IMR-90 (cell line): ENCODE results near the gene MET. TPM values are rescaled to one million over a fixed set of nuclear protein-coding genes. Genes with fewer than 3 reads are reported as not detected.

Experiments
- ATAC-seq: fragments of 200-7000 bp; cut with Tn5 transposase; 2 replicates; pipeline ENCODE4 v1.9.1; 2020; ENCODE audit warnings: low read depth, mild to moderate bottlenecking, moderate library complexity
- BruUV-seq: library from RNA; stranded (reverse); fragments of 400-500 nt; replicated peaks from 2 replicates; lab custom pipeline; 2021; lab: Mats Ljungman, UMichigan
- CTCF ChIA-PET: fragments of 300-600 bp; formaldehyde crosslinking; extraction: SDS; loops from one replicate; lab custom pipeline; 2021; ENCODE audit warnings: antibody characterized with exemption; lab: Yijun Ruan, JAX
- POLR2A ChIA-PET: fragments of 300-600 bp; sonication (Branson Sonifier 250); formaldehyde crosslinking; loops from one replicate; lab custom pipeline; 2022; ENCODE audit warnings: antibody characterized with exemption; ENCODE audit not compliant: unreplicated experiment; lab: Charles Lee
- DNase-seq: peaks from one replicate; pipeline ENCODE4 v3.0.0; 2013
- H2AFZ ChIP-seq: replicated peaks from 2 replicates; pipeline ENCODE3; 2013; ENCODE audit warnings: low read length, mild to moderate bottlenecking; ENCODE audit not compliant: poor library complexity
- H2AK5ac ChIP-seq: 2 replicates; pipeline ENCODE4 v1.6.1; 2013; ENCODE audit warnings: low read depth, low read length, inconsistent platforms
- H2AK9ac ChIP-seq: replicated peaks from 2 replicates; pipeline ENCODE3; 2013; ENCODE audit warnings: mild to moderate bottlenecking, low read depth, low read length, moderate library complexity; ENCODE audit not compliant: poor library complexity
- H2BK120ac ChIP-seq: 2 replicates; pipeline ENCODE4 v1.6.1; 2013; ENCODE audit warnings: low read depth, low read length, inconsistent platforms
- H2BK15ac ChIP-seq: 3 replicates; pipeline ENCODE4 v1.6.1; 2013; ENCODE audit warnings: low read depth, low read length, inconsistent platforms
- H2BK20ac ChIP-seq: 2 replicates; pipeline ENCODE4 v1.6.1; 2013; ENCODE audit warnings: low read depth, mild to moderate bottlenecking, inconsistent platforms, low read length, moderate library complexity
- H2BK5ac ChIP-seq: 2 replicates; pipeline ENCODE4 v1.6.1; 2013; ENCODE audit warnings: mild to moderate bottlenecking, low read depth, low read length, inconsistent platforms; ENCODE audit not compliant: poor library complexity, severe bottlenecking
- H3K14ac ChIP-seq: replicated peaks from 2 replicates; pipeline ENCODE4 v1.6.1; 2013; ENCODE audit warnings: low read depth, low read length, inconsistent platforms
- H3K18ac ChIP-seq: 2 replicates; pipeline ENCODE4 v1.6.1; 2013; ENCODE audit warnings: low read depth, low read length, control low read depth
- H3K23ac ChIP-seq: 2 replicates; pipeline ENCODE4 v1.6.1; 2013; ENCODE audit warnings: low read depth, low read length, inconsistent platforms
- H3K27ac ChIP-seq: 2 replicates; pipeline ENCODE4 v1.5.1; 2013; ENCODE audit warnings: mild to moderate bottlenecking, control low read depth, low read length; ENCODE audit not compliant: insufficient read depth
- H3K27me3 ChIP-seq: 2 replicates; pipeline ENCODE4 v1.6.1; 2013; ENCODE audit warnings: low read length; ENCODE audit not compliant: control insufficient read depth, insufficient read depth
- H3K36me3 ChIP-seq: 2 replicates; pipeline ENCODE4 v1.6.1; 2013; ENCODE audit warnings: low read length, mixed read lengths; ENCODE audit not compliant: control insufficient read depth, insufficient read depth
- H3K4ac ChIP-seq: 2 replicates; pipeline ENCODE4 v1.6.1; 2013; ENCODE audit warnings: low read depth, low read length, inconsistent platforms
- H3K4me1 ChIP-seq: 2 replicates; pipeline ENCODE4 v1.6.1; 2013; ENCODE audit warnings: low read length, mixed read lengths; ENCODE audit not compliant: control insufficient read depth, insufficient read depth
- H3K4me2 ChIP-seq: 2 replicates; pipeline ENCODE4 v1.6.1; 2013; ENCODE audit warnings: low read depth, mild to moderate bottlenecking, control low read depth, low read length, moderate library complexity
- H3K4me3 ChIP-seq: 2 replicates; pipeline ENCODE4 v1.5.1; 2013; ENCODE audit warnings: low read depth, mild to moderate bottlenecking, control low read depth, low read length, moderate library complexity; ENCODE audit not compliant: insufficient read depth
- H3K56ac ChIP-seq: 2 replicates; pipeline ENCODE4 v1.6.1; 2013; ENCODE audit warnings: low read length, inconsistent platforms; ENCODE audit not compliant: insufficient read depth; ENCODE audit errors: extremely low read depth
- H3K79me1 ChIP-seq, 2 experiments: 2 replicates each; pipeline ENCODE4 v1.6.1; 2013; ENCODE audit warnings: low read length in 2 of 2, inconsistent platforms in 1 of 2, low read depth in 1 of 2
- H3K9ac ChIP-seq: 2 replicates; pipeline ENCODE4 v1.6.1; 2013; ENCODE audit warnings: low read depth, low read length, control low read depth
- H3K9me1 ChIP-seq: 2 replicates; pipeline ENCODE4 v1.6.1; 2013; ENCODE audit warnings: low read length, inconsistent platforms; ENCODE audit not compliant: insufficient read depth
- H3K9me3 ChIP-seq: 2 replicates; pipeline ENCODE4 v1.6.1; 2013; ENCODE audit warnings: low read length; ENCODE audit not compliant: control insufficient read depth, insufficient read depth
- H4K20me1 ChIP-seq: 2 replicates; pipeline ENCODE4 v1.6.1; 2013; ENCODE audit warnings: low read length, inconsistent platforms; ENCODE audit not compliant: insufficient read depth
- H4K5ac ChIP-seq: 2 replicates; pipeline ENCODE4 v1.6.1; 2013; ENCODE audit warnings: mild to moderate bottlenecking, low read depth, low read length, control low read depth
- H4K8ac ChIP-seq, 2 experiments: 2 replicates each; pipeline ENCODE4 v1.6.1; 2013; ENCODE audit warnings: low read depth in 2 of 2, low read length in 2 of 2, control low read depth in 1 of 2, inconsistent platforms in 1 of 2
- H4K91ac ChIP-seq: 2 replicates; pipeline ENCODE4 v1.6.1; 2013; ENCODE audit warnings: low read depth, low read length, inconsistent platforms; ENCODE audit not compliant: insufficient read depth
- CEBPB ChIP-seq: IDR thresholded peaks from 2 replicates; pipeline ENCODE4 v1.6.1; 2012; ENCODE audit warnings: low read depth, low read length, improper control_type of control experiment
- CTCF ChIP-seq: conservative IDR thresholded peaks from 2 replicates; pipeline ENCODE4 v1.5.1; 2012; ENCODE audit warnings: mild to moderate bottlenecking, low read depth, low read length, improper control_type of control experiment
- FOS ChIP-seq: fragments of 150-350 bp; IDR thresholded peaks from 2 replicates; pipeline ENCODE4 v1.6.1; 2016; ENCODE audit warnings: low read depth, low read length
- POLR2A ChIP-seq: IDR thresholded peaks from 2 replicates; pipeline ENCODE4 v1.6.1; 2012; ENCODE audit warnings: mild to moderate bottlenecking, low read depth, low read length
- RAD21 ChIP-seq: IDR thresholded peaks from 2 replicates; pipeline ENCODE4 v1.6.1; 2012; ENCODE audit warnings: low read length, improper control_type of control experiment
- RCOR1 ChIP-seq: IDR thresholded peaks from 2 replicates; pipeline ENCODE4 v1.6.1; 2012; ENCODE audit warnings: mild to moderate bottlenecking, low read length, improper control_type of control experiment; ENCODE audit not compliant: insufficient replicate concordance
- SMC3 ChIP-seq: fragments of 150-350 bp; IDR thresholded peaks from 2 replicates; pipeline ENCODE4 v1.6.1; 2016; ENCODE audit warnings: low read depth, mild to moderate bottlenecking, antibody characterized with exemption, low read length, moderate library complexity
- USF2 ChIP-seq: fragments of 150-350 bp; IDR thresholded peaks from 2 replicates; pipeline ENCODE4 v1.6.1; 2017; ENCODE audit warnings: mild to moderate bottlenecking, antibody characterized with exemption, low read length, low read depth
- WGBS, 2 experiments: methylation state at CpG; one replicate each; pipeline versions ENCODE4 v1.1.5 to v1.1.7; 2013; ENCODE audit warnings: missing lambda C conversion rate in 2 of 2; ENCODE audit not compliant: insufficient read length in 1 of 2; ENCODE audit errors: extremely low coverage in 2 of 2; 5-methylcytosine and 5-hydroxymethylcytosine counted together
- dilution Hi-C: fragments of 300-500 bp; cut with HindIII; formaldehyde crosslinking; loops from one replicate; pipeline ENCODE4 v1.14.3; 2018; ENCODE audit warnings: low sequenced_read_pairs; ENCODE audit not compliant: unreplicated experiment
- in situ Hi-C: fragments of 300-500 bp; cut with MboI; formaldehyde crosslinking; loops from 3 replicates; pipeline ENCODE4 v1.14.3; 2019; ENCODE audit warnings: low sequenced_read_pairs, inconsistent platforms, mixed read lengths
- intact Hi-C: fragments of 100-400 bp; cut with micrococcal nuclease; formaldehyde crosslinking; loops from 2 replicates; pipeline ENCODE4 v1.10.0; 2022
- polyA plus RNA-seq, 3 experiments: library from polyadenylated mRNA; depleted of rRNA; stranded (reverse); fragments of >200 nt; gene quantifications; 2 replicates each; pipeline ENCODE4 v1.2.3, GENCODE V29; 2012; ENCODE audit warnings: low replicate concordance in 1 of 3
- total RNA-seq: library from RNA; depleted of rRNA; stranded (reverse); fragments of >200 nt; gene quantifications from 2 replicates; pipeline ENCODE4 v1.2.3, GENCODE V29; 2012

The MET gene
- total and polyA plus RNA-seq, 2 of the 4 experiments (the other 2 are of a cell fraction) = 15.0 to 84.6 TPM

- Histone ChIP-seq H2AK9ac (no peak overlapping the region), H3K4ac (no peak overlapping the region), H3K23ac (no peak overlapping the region), H3K4me1 (peaks cover 3% of the 10 kb centered on the region; the same call in 1 of the 2 replicates), H2BK15ac (no peak overlapping the region), H3K36me3 (no peaks in the 10 kb centered on the region), H2AFZ (no peak overlapping the region), H2BK5ac (no peak overlapping the region), H3K56ac (no peak overlapping the region), H3K4me3 (no peak overlapping the region), H2BK120ac (no peak overlapping the region), H3K79me1 (no peaks in the 10 kb centered on the region), H4K8ac (no peak overlapping the region), H3K9me1 (peaks cover 8% of the 10 kb centered on the region), H3K9me3 (no peaks in the 10 kb centered on the region), H4K20me1 (no peaks in the 10 kb centered on the region), H2AK5ac (no peak overlapping the region), H3K9ac (no peak overlapping the region), H3K27me3 (peaks cover 2% of the 10 kb centered on the region), H3K18ac (no peak overlapping the region), H2BK20ac (no peak overlapping the region), H3K14ac (no peak overlapping the region), H3K27ac (no peak overlapping the region), H3K4me2 (no peak overlapping the region), H4K91ac (no peak overlapping the region), H4K5ac (no peak overlapping the region)
- in situ Hi-C loops = no loop called here
- ATAC-seq (no peak), DNase-seq (no peak)
- no CpG with 5 or more reads among the region's 1 CpG for WGBS, 2 experiments
- BruUV-seq = no TSS peak
- dilution Hi-C loops = no loop called here
- POLR2A ChIA-PET = no interaction called here
- intact Hi-C loops = no loop called here
- TF ChIP-seq USF2 (no peak), CTCF (no peak), CEBPB (no peak), POLR2A (no peak), SMC3 (no peak), RCOR1 (no peak), RAD21 (no peak), FOS (no peak)
- CTCF ChIA-PET = no interaction called here
Observed at GRCh38 chr7:116650436-116650835, 21.6 kb upstream of the MET start.
